Smooth muscle cell (in vitro differentiated cells): ENCODE results near the gene PIRT. TPM values are rescaled to one million over a fixed set of nuclear protein-coding genes. Genes with fewer than 3 reads are reported as not detected.

Experiments used
- DNase-seq: peaks from one replicate; lab custom pipeline; 2025; ENCODE audit not compliant: unreplicated experiment; lab: John Stamatoyannopoulos, UW
- H2AFZ ChIP-seq: fragments of 200-600 bp; sonication (generic); 2 replicates; pipeline ENCODE4 v1.6.0; 2016; ENCODE audit warnings: antibody characterized with exemption, low read depth, mild to moderate bottlenecking
- H3F3A ChIP-seq: fragments of 200-600 bp; sonication (generic); 2 replicates; pipeline ENCODE4 v1.6.0; 2017; ENCODE audit warnings: antibody characterized with exemption, low read depth
- H3K27ac ChIP-seq: fragments of 200-600 bp; sonication (generic); 2 replicates; pipeline ENCODE4 v1.5.1; 2016; ENCODE audit warnings: low read depth, mild to moderate bottlenecking
- H3K27me3 ChIP-seq: fragments of 200-600 bp; sonication (generic); 2 replicates; pipeline ENCODE4 v1.6.1; 2016; ENCODE audit warnings: low read depth, mild to moderate bottlenecking
- H3K36me3 ChIP-seq: fragments of 200-600 bp; sonication (generic); 2 replicates; pipeline ENCODE4 v1.5.1; 2016; ENCODE audit warnings: low read depth
- H3K4me1 ChIP-seq: fragments of 200-600 bp; sonication (generic); 2 replicates; pipeline ENCODE4 v1.5.1; 2016; ENCODE audit warnings: low read depth
- H3K4me2 ChIP-seq: fragments of 200-600 bp; sonication (generic); 2 replicates; pipeline ENCODE4 v1.6.0; 2016; ENCODE audit warnings: mild to moderate bottlenecking
- H3K4me3 ChIP-seq: fragments of 200-600 bp; sonication (generic); 2 replicates; pipeline ENCODE4 v1.5.1; 2016; ENCODE audit warnings: mild to moderate bottlenecking
- H3K79me2 ChIP-seq: fragments of 200-600 bp; sonication (generic); 2 replicates; pipeline ENCODE4 v1.6.0; 2016; ENCODE audit warnings: low read depth, mild to moderate bottlenecking
- H3K9ac ChIP-seq: fragments of 200-600 bp; sonication (generic); 2 replicates; pipeline ENCODE4 v1.6.0; 2016; ENCODE audit warnings: low read depth
- H3K9me3 ChIP-seq: fragments of 200-600 bp; sonication (generic); replicated peaks from 2 replicates; pipeline ENCODE4 v1.5.1; 2016; ENCODE audit warnings: low read depth
- H4K20me1 ChIP-seq: fragments of 200-600 bp; sonication (generic); 2 replicates; pipeline ENCODE4 v1.6.0; 2016; ENCODE audit warnings: low read depth
- WGBS: methylation state at CpG from one replicate; pipeline ENCODE4 v1.1.7; 2016; ENCODE audit warnings: low lambda C conversion rate; 5-methylcytosine and 5-hydroxymethylcytosine counted together
- polyA plus RNA-seq: library from polyadenylated mRNA; unstranded; fragments of >200 nt; fragmentation: Nextera tagmentation; extraction: Ambion mirVana; gene quantifications from 2 replicates; pipeline ENCODE4 v1.2.1, GENCODE V29; 2016
- total RNA-seq: library from RNA; depleted of rRNA; stranded (reverse); fragments of >200 nt; gene quantifications from 2 replicates; pipeline ENCODE4 v1.2.3, GENCODE V29; 2014
- TF ChIP-seq, protein P1 (sequence below): fragments of 200-600 bp; sonication (generic); IDR thresholded peaks from 2 replicates; pipeline ENCODE4 v1.5.1; 2017; ENCODE audit warnings: borderline replicate concordance, mild to moderate bottlenecking, antibody characterized with exemption; ENCODE audit not compliant: insufficient read depth, poor library complexity, severe bottlenecking

The PIRT gene
- total and polyA plus RNA-seq, 2 experiments from 2014 or later = not detected

GRCh38 chr17:10807704-10808128, 30.2 kb downstream of the PIRT start:
- no peaks in the 10 kb centered on the region for H3K27me3 ChIP-seq
- H3K79me2 ChIP-seq = no peaks in the 10 kb centered on the region
- no peaks in the 10 kb centered on the region for H3K9me3 ChIP-seq
- H4K20me1 ChIP-seq = no peaks in the 10 kb centered on the region
- H3F3A ChIP-seq = no peaks in the 10 kb centered on the region
- H3K4me1 ChIP-seq = no peaks in the 10 kb centered on the region
- no peak for DNase-seq
- H3K9ac ChIP-seq = no peak overlapping the region
- H3K4me3 ChIP-seq = no peak overlapping the region
- WGBS = 83% methylated on average over 7 of the region's 7 CpGs
- H3K4me2 ChIP-seq = no peak overlapping the region
- no peak overlapping the region for H3K27ac ChIP-seq
- TF ChIP-seq, protein P1, sequence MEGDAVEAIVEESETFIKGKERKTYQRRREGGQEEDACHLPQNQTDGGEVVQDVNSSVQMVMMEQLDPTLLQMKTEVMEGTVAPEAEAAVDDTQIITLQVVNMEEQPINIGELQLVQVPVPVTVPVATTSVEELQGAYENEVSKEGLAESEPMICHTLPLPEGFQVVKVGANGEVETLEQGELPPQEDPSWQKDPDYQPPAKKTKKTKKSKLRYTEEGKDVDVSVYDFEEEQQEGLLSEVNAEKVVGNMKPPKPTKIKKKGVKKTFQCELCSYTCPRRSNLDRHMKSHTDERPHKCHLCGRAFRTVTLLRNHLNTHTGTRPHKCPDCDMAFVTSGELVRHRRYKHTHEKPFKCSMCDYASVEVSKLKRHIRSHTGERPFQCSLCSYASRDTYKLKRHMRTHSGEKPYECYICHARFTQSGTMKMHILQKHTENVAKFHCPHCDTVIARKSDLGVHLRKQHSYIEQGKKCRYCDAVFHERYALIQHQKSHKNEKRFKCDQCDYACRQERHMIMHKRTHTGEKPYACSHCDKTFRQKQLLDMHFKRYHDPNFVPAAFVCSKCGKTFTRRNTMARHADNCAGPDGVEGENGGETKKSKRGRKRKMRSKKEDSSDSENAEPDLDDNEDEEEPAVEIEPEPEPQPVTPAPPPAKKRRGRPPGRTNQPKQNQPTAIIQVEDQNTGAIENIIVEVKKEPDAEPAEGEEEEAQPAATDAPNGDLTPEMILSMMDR = no peak
- H2AFZ ChIP-seq = no peak overlapping the region
- no peaks in the 10 kb centered on the region for H3K36me3 ChIP-seq

- Histone ChIP-seq H3K79me2 (no peaks in the 10 kb centered on the region), H3F3A (no peaks in the 10 kb centered on the region), H3K9me3 (no peaks in the 10 kb centered on the region), H3K27ac (no peak overlapping the region), H4K20me1 (no peaks in the 10 kb centered on the region), H3K4me2 (no peak overlapping the region), H2AFZ (no peak overlapping the region), H3K36me3 (no peaks in the 10 kb centered on the region), H3K4me3 (no peak overlapping the region), H3K9ac (no peak overlapping the region), H3K27me3 (no peaks in the 10 kb centered on the region), H3K4me1 (no peaks in the 10 kb centered on the region)
- TF ChIP-seq, protein P1 = no peak
- no peak for DNase-seq
- 80% methylated on average over 9 of the region's 9 CpGs for WGBS
Measured at GRCh38 chr17:10806545-10807262, 31.2 kb downstream of the PIRT start.

DNA sequence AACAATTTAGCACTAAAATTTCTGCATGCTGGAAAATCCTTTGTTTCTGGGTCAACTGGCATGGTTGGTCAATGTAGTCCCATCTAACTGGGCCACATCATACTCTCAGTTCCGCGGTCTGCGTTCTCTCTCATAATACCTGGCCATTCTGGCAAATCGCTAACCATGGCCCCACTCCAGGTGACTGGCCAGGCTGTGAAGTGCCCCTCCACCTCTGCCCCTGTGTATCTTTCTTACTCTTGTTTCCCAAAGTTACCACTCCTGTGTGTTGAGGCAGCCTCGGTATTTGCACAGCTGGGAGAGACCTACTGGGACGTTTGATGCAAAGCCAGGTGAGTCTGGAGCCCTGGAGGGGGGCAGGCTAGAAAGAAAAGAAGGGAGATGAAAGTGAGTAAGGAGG, 32.0 kb downstream of the PIRT start:
- 94% methylated on average over 6 of the region's 6 CpGs for WGBS
- H3K4me1 ChIP-seq = no peaks in the 10 kb centered on the region
- no peaks in the 10 kb centered on the region for H3K79me2 ChIP-seq
- TF ChIP-seq, protein P1 = no peak
- no peak overlapping the region for H3K9ac ChIP-seq
- H3K4me2 ChIP-seq = no peak overlapping the region
- no peak for DNase-seq
- no peaks in the 10 kb centered on the region for H4K20me1 ChIP-seq
- no peaks in the 10 kb centered on the region for H3K36me3 ChIP-seq
- no peaks in the 10 kb centered on the region for H3K9me3 ChIP-seq
- no peaks in the 10 kb centered on the region for H3K27me3 ChIP-seq
- H3K27ac ChIP-seq = no peak overlapping the region
- H3K4me3 ChIP-seq = no peak overlapping the region
- no peaks in the 10 kb centered on the region for H3F3A ChIP-seq
- H2AFZ ChIP-seq = no peak overlapping the region

- 96% methylated on average over 7 of the region's 7 CpGs for WGBS
- no peaks in the 10 kb centered on the region for H3K27me3 ChIP-seq
- no peaks in the 10 kb centered on the region for H3K9me3 ChIP-seq
- H3K9ac ChIP-seq = no peak overlapping the region
- no peak overlapping the region for H3K4me3 ChIP-seq
- H3K79me2 ChIP-seq = no peaks in the 10 kb centered on the region
- H3K4me1 ChIP-seq = no peaks in the 10 kb centered on the region
- H3F3A ChIP-seq = no peaks in the 10 kb centered on the region
- H3K27ac ChIP-seq = no peak overlapping the region
- no peaks in the 10 kb centered on the region for H4K20me1 ChIP-seq
- DNase-seq = no peak
- TF ChIP-seq, protein P1 = no peak
- no peaks in the 10 kb centered on the region for H3K36me3 ChIP-seq
- H2AFZ ChIP-seq = no peak overlapping the region
- H3K4me2 ChIP-seq = no peak overlapping the region
Measured at GRCh38 chr17:10804546-10804945, 33.3 kb downstream of the PIRT start.
